ENCODE data around the gene PAM.
"Not testable (repeated sequence)": the region's sequence is repeated elsewhere in the genome, so short reads cannot be mapped to it uniquely, and the experiment has no call there.

PAM gene

DNA sequence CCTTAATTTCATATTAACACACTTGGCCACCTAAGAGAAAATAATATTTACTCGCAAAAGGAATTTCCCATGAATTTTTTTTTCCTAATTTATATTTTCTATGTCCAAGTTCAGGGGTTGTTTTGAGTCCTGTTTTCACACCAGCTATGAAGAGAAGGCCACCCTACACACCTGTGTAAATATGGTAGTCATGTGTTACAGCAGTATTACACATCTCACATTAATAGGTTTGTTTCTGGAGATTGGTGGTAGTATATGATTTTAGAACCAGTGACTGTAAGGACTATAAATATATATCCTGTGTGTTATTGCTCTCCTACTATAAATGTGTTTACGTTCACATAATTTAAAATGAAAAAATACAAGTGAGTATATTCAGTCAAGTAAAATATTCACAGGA lies 147.5 kb downstream of the PAM start:
- DNase-seq: no peak
- Mint-ChIP-seq H3K27me3 (ENCODE audit: low read depth, poor library complexity) (no peaks in the 10 kb centered on the region), H3K27ac (no peak overlapping the region), H3K9me3 (peaks cover 8% of the 10 kb centered on the region), H3K36me3 (ENCODE audit: low read depth) (peaks cover 19% of the 10 kb centered on the region), H3K4me1 (peaks cover 5% of the 10 kb centered on the region), H3K4me3 (no peak overlapping the region)
- TF ChIP-seq, protein P1, sequence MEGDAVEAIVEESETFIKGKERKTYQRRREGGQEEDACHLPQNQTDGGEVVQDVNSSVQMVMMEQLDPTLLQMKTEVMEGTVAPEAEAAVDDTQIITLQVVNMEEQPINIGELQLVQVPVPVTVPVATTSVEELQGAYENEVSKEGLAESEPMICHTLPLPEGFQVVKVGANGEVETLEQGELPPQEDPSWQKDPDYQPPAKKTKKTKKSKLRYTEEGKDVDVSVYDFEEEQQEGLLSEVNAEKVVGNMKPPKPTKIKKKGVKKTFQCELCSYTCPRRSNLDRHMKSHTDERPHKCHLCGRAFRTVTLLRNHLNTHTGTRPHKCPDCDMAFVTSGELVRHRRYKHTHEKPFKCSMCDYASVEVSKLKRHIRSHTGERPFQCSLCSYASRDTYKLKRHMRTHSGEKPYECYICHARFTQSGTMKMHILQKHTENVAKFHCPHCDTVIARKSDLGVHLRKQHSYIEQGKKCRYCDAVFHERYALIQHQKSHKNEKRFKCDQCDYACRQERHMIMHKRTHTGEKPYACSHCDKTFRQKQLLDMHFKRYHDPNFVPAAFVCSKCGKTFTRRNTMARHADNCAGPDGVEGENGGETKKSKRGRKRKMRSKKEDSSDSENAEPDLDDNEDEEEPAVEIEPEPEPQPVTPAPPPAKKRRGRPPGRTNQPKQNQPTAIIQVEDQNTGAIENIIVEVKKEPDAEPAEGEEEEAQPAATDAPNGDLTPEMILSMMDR (IDR thresholded peaks at IDR 0.05): no peak

- TF ChIP-seq, protein P1 (IDR thresholded peaks at IDR 0.05): no peak
- Mint-ChIP-seq H3K9me3 (peaks cover 10% of the 10 kb centered on the region), H3K36me3 (ENCODE audit: low read depth) (peaks cover 22% of the 10 kb centered on the region), H3K4me3 (no peak overlapping the region), H3K27ac (no peak overlapping the region), H3K4me1 (peaks cover 5% of the 10 kb centered on the region), H3K27me3 (ENCODE audit: low read depth, poor library complexity) (no peaks in the 10 kb centered on the region)
- no peak for DNase-seq
Observed at GRCh38 chr5:102903074-102903871, 148.2 kb downstream of the PAM start.

- Mint-ChIP-seq H3K27ac (no peak overlapping the region), H3K27me3 (ENCODE audit: low read depth, poor library complexity) (no peaks in the 10 kb centered on the region), H3K9me3 (peaks cover 12% of the 10 kb centered on the region), H3K4me3 (no peak overlapping the region), H3K36me3 (ENCODE audit: low read depth) (peaks cover 29% of the 10 kb centered on the region), H3K4me1 (no peaks in the 10 kb centered on the region)
- TF ChIP-seq, protein P1 (IDR thresholded peaks at IDR 0.05): no peak
- no peak for DNase-seq
Observed at GRCh38 chr5:102905056-102905455, 150.0 kb downstream of the PAM start.

GRCh38 chr5:102907099-102907498 lies 152.0 kb downstream of the PAM start:
- H3K27me3 Mint-ChIP-seq (ENCODE audit: low read depth, poor library complexity); DNase-seq; H3K4me1 Mint-ChIP-seq; H3K27ac Mint-ChIP-seq; H3K4me3 Mint-ChIP-seq: not testable (repeated sequence)
- H3K9me3 Mint-ChIP-seq: peaks cover 12% of the 10 kb centered on the region
- H3K36me3 Mint-ChIP-seq (ENCODE audit: low read depth): peaks cover 29% of the 10 kb centered on the region

DNA sequence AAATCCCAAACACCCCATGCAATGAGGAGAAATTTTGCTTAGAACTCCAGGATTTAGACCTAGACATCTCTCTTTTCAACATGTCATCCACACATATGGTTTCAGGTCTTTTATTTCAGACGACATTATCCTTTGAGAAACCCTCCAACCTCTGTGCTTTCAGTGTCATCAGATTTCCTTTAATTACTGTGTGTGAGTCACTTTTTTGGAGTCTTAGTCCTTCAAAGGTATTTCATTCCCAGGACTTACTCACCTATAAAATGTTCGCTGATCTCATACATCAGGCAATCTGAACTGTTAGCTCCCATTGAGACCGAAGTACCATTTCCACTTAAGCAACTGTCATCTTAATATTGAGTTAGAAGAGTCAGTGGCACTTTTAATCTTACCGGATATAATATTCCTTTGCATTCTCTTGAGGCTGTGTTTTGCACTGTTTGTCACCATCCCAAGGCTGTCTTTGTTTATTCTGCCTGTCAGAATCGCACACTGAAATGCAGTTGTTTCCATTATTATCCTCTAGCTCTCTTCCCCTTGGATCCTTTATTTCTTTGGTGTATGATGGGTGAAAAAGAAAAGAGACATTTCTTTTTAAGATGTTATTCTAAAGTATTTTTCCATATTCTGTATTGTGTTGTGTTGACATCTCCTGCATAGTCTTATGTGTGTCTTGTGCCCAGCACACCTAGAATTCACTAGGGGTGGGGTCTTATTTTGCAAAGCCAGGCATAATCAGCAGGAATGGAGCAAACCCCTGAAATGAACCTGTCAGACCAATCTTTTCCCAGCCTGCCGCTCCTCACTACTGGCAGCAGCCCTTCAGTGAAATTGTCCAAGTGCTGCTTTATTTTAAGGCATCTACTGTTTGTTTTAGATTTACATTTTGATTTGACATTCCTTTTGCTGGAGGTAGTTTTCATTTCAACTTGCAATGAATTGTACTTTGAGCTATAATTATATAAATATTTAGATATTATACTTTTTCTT lies 155.4 kb downstream of the PAM start:
- TF ChIP-seq, protein P1 (IDR thresholded peaks at IDR 0.05): no peak
- no peak overlapping the region for H3K4me3 Mint-ChIP-seq
- peaks cover 29% of the 10 kb centered on the region for H3K36me3 Mint-ChIP-seq (ENCODE audit: low read depth)
- H3K9me3 Mint-ChIP-seq: peaks cover 12% of the 10 kb centered on the region
- DNase-seq: no peak
- no peaks in the 10 kb centered on the region for H3K27me3 Mint-ChIP-seq (ENCODE audit: low read depth, poor library complexity)
- H3K4me1 Mint-ChIP-seq: no peaks in the 10 kb centered on the region
- no peak overlapping the region for H3K27ac Mint-ChIP-seq

- Mint-ChIP-seq H3K4me1 (no peaks in the 10 kb centered on the region), H3K27ac (peak overlapping the region; percentile 25), H3K36me3 (ENCODE audit: low read depth) (peaks cover 15% of the 10 kb centered on the region), H3K27me3 (ENCODE audit: low read depth, poor library complexity) (no peaks in the 10 kb centered on the region), H3K4me3 (no peak overlapping the region), H3K9me3 (peaks cover 5% of the 10 kb centered on the region)
- TF ChIP-seq, protein P1 (IDR thresholded peaks at IDR 0.05): no peak
- DNase-seq: no peak
Observed at GRCh38 chr5:102911973-102912372, 156.9 kb downstream of the PAM start.

All from nephron progenitor cell (in vitro differentiated cells).